SK-MEL-5 (cell line): ENCODE measurements around the gene NT5C3A. TPM values are rescaled to one million over a fixed set of nuclear protein-coding genes. Genes with fewer than 3 reads are reported as not detected.
A peak's percentile ranks its signal among the peaks of the same experiment; 100 is the strongest.
"Not testable (repeated sequence)": the region's sequence is repeated elsewhere in the genome, so short reads cannot be mapped to it uniquely, and the experiment has no call there.

Source experiments
- DNase-seq: peaks from one replicate; pipeline ENCODE4 v3.0.0-alpha.2; 2016; ENCODE audit warnings: low read depth, low spot score
- in situ Hi-C: cut with HindIII; loops from 2 replicates; pipeline ENCODE4 v1.10.0; 2016; ENCODE audit warnings: low sequenced_read_pairs, high pct_unique_total_duplicates, low pct_unique_long_range_greater_than_20kb
- total RNA-seq: library from RNA; depleted of rRNA; stranded (reverse); fragments of >200 nt; shearing (Covaris generic); gene quantifications from 2 replicates; pipeline ENCODE4 v1.2.3, GENCODE V29; 2014

Gene NT5C3A
- total RNA-seq, 1 experiment from 2014 or later: 46.6 TPM

GRCh38 chr7:33050535-33051318 lies 11.8 kb downstream of the NT5C3A start:
- DNase-seq: peak; percentile 80
- in situ Hi-C loops: no loop called here

- in situ Hi-C loops: loop anchor here (10.0 kb wide), 1 partner anchor 104 kb away; no protein-coding TSS in a partner anchor
- no peak for DNase-seq
Observed at GRCh38 chr7:33048704-33049103, 13.9 kb downstream of the NT5C3A start.

GRCh38 chr7:33048257-33048656 lies 14.3 kb downstream of the NT5C3A start:
- in situ Hi-C loops: loop anchor here (10.0 kb wide), 1 partner anchor 103 kb away; no protein-coding TSS in a partner anchor
- DNase-seq: no peak

GRCh38 chr7:33044986-33045385 lies 17.6 kb downstream of the NT5C3A start:
- in situ Hi-C loops: loop anchor here (10.0 kb wide), 1 partner anchor 100 kb away; no protein-coding TSS in a partner anchor
- DNase-seq: no peak

GRCh38 chr7:33044401-33044718 lies 18.2 kb downstream of the NT5C3A start:
- in situ Hi-C loops: loop anchor here (10.0 kb wide), 1 partner anchor 100 kb away; no protein-coding TSS in a partner anchor
- no peak for DNase-seq

- in situ Hi-C loops: loop anchor here (10.0 kb wide), 1 partner anchor 99 kb away; no protein-coding TSS in a partner anchor
- no peak for DNase-seq
Observed at GRCh38 chr7:33043501-33044400, 18.8 kb downstream of the NT5C3A start.

- in situ Hi-C loops: loop anchor here (10.0 kb wide), 1 partner anchor 97 kb away; no protein-coding TSS in a partner anchor
- no peak for DNase-seq
Observed at GRCh38 chr7:33041631-33042428, 20.7 kb downstream of the NT5C3A start.

- in situ Hi-C loops: loop anchor here (10.0 kb wide), 1 partner anchor 96 kb away; no protein-coding TSS in a partner anchor
- peak; percentile 76 for DNase-seq
Observed at GRCh38 chr7:33040803-33041516, 21.6 kb downstream of the NT5C3A start.

- no peak for DNase-seq
- in situ Hi-C loops: loop anchor here (10.0 kb wide), 1 partner anchor 95 kb away; no protein-coding TSS in a partner anchor
Observed at GRCh38 chr7:33039903-33040292, 22.7 kb downstream of the NT5C3A start.

GRCh38 chr7:33039257-33039902 lies 23.2 kb downstream of the NT5C3A start:
- DNase-seq: no peak
- in situ Hi-C loops: no loop called here

GRCh38 chr7:33038639-33039038 lies 23.9 kb downstream of the NT5C3A start:
- in situ Hi-C loops: no loop called here
- no peak for DNase-seq

- in situ Hi-C loops: no loop called here
- DNase-seq: no peak
Observed at GRCh38 chr7:33035776-33036175, 26.8 kb downstream of the NT5C3A start.

- no peak for DNase-seq
- in situ Hi-C loops: no loop called here
Observed at GRCh38 chr7:33024189-33024757, 38.3 kb downstream of the NT5C3A start.

GRCh38 chr7:33012364-33012763 lies 50.2 kb downstream of the NT5C3A start:
- no peak for DNase-seq
- in situ Hi-C loops: no loop called here

- DNase-seq: no peak
- in situ Hi-C loops: no loop called here
Observed at GRCh38 chr7:33009734-33010133, 52.8 kb downstream of the NT5C3A start.

GRCh38 chr7:33005690-33006089 lies 56.9 kb downstream of the NT5C3A start:
- in situ Hi-C loops, DNase-seq: not testable (repeated sequence)
